ENCODE measurements around the gene TENM4. TPM values are rescaled to one million over a fixed set of nuclear protein-coding genes. Genes with fewer than 3 reads are reported as not detected.

Gene TENM4
- total RNA-seq, 1 experiment from 2014 or later = 25.0 TPM

DNA sequence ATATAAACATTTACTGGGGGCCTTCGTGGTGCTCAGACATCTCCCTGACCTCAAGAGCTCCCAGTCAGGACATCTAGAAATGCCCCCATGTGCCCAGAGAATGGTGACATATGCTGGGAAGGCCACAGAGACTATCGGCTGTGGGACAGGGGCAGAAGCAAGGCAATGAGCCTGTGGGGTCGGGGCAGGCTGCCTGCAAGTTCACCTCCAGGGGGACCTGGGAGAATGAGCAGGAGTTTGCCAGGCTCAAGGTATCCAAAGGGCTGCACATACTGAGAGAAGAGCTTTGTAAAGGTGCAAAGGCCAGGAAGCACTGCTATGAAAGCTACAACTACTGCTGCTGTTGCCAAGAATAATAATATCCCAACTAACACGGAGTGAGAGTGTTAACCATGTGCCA, 233.9 kb downstream of the TENM4 start:
- ATAC-seq (peak; percentile 91), DNase-seq (ENCODE audit: low spot score) (peak; percentile 38)
- Mint-ChIP-seq H3K9me3 (no peaks in the 10 kb centered on the region), H3K4me3 (no peak overlapping the region), H3K36me3 (no peaks in the 10 kb centered on the region), H3K27me3 (ENCODE audit: low read depth) (no peaks in the 10 kb centered on the region), H3K4me1 (no peaks in the 10 kb centered on the region), H3K27ac (no peak overlapping the region)
- TF ChIP-seq RELA (CRISPR knock-in tag; IDR thresholded peaks at IDR 0.05; ENCODE audit: borderline replicate concordance) (no peak), NFE2L1 (CRISPR knock-in tag; IDR thresholded peaks at IDR 0.05) (no peak), NFATC4 (CRISPR knock-in tag; IDR thresholded peaks at IDR 0.05) (no peak), NR2C2 (CRISPR knock-in tag; IDR thresholded peaks at IDR 0.05) (no peak), TEAD1 (CRISPR knock-in tag; IDR thresholded peaks at IDR 0.05) (no peak), GTF2I (CRISPR knock-in tag; conservative IDR thresholded peaks at IDR 0.05) (no peak), NR1H2 (CRISPR knock-in tag; IDR thresholded peaks at IDR 0.05) (no peak)
- TF ChIP-seq, protein P1, sequence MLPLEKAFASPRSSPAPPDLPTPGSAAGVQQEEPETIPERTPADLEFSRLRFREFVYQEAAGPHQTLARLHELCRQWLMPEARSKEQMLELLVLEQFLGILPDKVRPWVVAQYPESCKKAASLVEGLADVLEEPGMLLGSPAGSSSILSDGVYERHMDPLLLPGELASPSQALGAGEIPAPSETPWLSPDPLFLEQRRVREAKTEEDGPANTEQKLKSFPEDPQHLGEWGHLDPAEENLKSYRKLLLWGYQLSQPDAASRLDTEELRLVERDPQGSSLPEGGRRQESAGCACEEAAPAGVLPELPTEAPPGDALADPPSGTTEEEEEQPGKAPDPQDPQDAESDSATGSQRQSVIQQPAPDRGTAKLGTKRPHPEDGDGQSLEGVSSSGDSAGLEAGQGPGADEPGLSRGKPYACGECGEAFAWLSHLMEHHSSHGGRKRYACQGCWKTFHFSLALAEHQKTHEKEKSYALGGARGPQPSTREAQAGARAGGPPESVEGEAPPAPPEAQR (CRISPR knock-in tag; IDR thresholded peaks at IDR 0.05) = no peak
- TF ChIP-seq, protein P2, sequence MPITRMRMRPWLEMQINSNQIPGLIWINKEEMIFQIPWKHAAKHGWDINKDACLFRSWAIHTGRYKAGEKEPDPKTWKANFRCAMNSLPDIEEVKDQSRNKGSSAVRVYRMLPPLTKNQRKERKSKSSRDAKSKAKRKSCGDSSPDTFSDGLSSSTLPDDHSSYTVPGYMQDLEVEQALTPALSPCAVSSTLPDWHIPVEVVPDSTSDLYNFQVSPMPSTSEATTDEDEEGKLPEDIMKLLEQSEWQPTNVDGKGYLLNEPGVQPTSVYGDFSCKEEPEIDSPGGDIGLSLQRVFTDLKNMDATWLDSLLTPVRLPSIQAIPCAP (CRISPR knock-in tag; IDR thresholded peaks at IDR 0.05) = no peak
- TF ChIP-seq, protein P3, sequence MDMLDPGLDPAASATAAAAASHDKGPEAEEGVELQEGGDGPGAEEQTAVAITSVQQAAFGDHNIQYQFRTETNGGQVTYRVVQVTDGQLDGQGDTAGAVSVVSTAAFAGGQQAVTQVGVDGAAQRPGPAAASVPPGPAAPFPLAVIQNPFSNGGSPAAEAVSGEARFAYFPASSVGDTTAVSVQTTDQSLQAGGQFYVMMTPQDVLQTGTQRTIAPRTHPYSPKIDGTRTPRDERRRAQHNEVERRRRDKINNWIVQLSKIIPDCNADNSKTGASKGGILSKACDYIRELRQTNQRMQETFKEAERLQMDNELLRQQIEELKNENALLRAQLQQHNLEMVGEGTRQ (CRISPR knock-in tag; IDR thresholded peaks at IDR 0.05) = no peak
- ChIA-PET POLR2A (no interaction called here), CTCF (interaction anchor here (1.0 to 1.9 kb wide), 3 partner anchors 18 to 194 kb away, joined by 3 to 4 read pairs (median 4); no protein-coding TSS in a partner anchor)

DNA sequence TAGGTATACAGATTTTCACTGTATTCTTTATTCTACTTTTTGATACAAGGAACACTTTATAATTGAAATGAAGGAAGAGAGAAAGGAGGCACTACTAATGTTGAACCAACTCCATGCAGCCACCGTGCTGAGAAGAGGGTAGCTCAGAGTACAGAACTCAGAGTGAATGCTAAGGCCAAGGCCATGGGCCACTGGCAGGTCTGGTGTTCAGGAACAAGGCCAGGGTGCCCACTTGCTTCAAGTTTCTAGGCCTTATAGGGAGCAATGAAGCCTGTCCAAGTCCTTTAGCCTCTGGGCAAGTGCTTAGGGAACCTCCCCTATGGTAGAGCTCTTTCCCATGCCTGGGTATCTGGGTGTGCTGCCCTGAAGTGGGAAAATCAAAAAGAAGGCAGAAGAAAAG, 235.0 kb downstream of the TENM4 start:
- POLR2A ChIA-PET = no interaction called here
- TF ChIP-seq, protein P4, sequence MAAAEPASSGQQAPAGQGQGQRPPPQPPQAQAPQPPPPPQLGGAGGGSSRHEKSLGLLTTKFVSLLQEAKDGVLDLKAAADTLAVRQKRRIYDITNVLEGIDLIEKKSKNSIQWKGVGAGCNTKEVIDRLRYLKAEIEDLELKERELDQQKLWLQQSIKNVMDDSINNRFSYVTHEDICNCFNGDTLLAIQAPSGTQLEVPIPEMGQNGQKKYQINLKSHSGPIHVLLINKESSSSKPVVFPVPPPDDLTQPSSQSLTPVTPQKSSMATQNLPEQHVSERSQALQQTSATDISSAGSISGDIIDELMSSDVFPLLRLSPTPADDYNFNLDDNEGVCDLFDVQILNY (CRISPR knock-in tag; IDR thresholded peaks at IDR 0.05) = no peak
- TF ChIP-seq TCF7 (CRISPR knock-in tag; IDR thresholded peaks at IDR 0.05; ENCODE audit: low read depth) (no peak), ESRRA (CRISPR knock-in tag; IDR thresholded peaks at IDR 0.05; ENCODE audit: borderline replicate concordance) (no peak), ZNF423 (CRISPR knock-in tag; IDR thresholded peaks at IDR 0.05) (no peak), ZNF219 (CRISPR knock-in tag; IDR thresholded peaks at IDR 0.05; ENCODE audit: borderline replicate concordance) (no peak), ZNF317 (CRISPR knock-in tag; IDR thresholded peaks at IDR 0.05; ENCODE audit: borderline replicate concordance, low read depth) (no peak), ZNF232 (CRISPR knock-in tag; IDR thresholded peaks at IDR 0.05) (no peak)
- TF ChIP-seq, protein P3 (CRISPR knock-in tag; IDR thresholded peaks at IDR 0.05) = no peak
- Mint-ChIP-seq H3K36me3 (no peaks in the 10 kb centered on the region), H3K27ac (no peak overlapping the region), H3K4me3 (no peak overlapping the region), H3K4me1 (no peaks in the 10 kb centered on the region), H3K9me3 (no peaks in the 10 kb centered on the region), H3K27me3 (ENCODE audit: low read depth) (no peaks in the 10 kb centered on the region)
- DNase-seq (ENCODE audit: low spot score) = no peak
- CTCF ChIA-PET = no interaction called here
- no peak for ATAC-seq

DNA sequence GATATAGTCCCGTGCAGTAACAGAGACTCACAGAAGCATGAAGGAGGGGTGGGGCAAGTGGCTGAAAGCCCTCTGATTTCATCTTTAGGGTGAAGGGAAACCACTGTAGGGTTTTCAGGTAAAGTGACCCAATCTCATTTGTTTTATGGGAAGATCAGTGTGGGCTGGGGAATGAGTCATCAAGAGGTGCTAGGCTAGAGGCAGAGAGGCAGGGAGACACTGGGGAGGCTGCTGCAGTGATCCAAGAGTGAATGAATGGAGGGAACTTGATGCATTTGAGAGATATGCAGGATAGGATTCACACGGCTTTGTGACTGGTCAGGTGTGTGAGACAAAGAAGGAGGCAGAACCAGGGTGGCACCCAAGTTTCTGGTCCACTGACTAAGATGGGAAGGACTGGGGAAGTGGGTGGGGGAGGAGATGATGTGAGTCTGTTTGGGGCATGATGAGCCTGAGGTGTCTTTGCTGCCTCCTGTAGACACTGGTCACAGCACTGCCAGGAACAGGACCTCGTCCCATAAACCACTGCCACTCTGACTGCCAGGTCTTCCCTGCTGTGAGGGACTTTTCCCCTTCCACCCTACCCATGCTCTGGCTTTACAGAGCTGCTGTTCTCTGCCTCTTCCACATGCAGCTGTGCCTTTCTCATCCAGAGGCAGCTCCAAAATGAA, 239.0 kb downstream of the TENM4 start:
- POLR2A ChIA-PET = no interaction called here
- DNase-seq (ENCODE audit: low spot score) (no peak), ATAC-seq (no peak)
- CTCF ChIA-PET = no interaction called here
- H3K4me3 Mint-ChIP-seq = no peak overlapping the region
- H3K27ac Mint-ChIP-seq = no peak overlapping the region
- H3K27me3 Mint-ChIP-seq (ENCODE audit: low read depth) = no peaks in the 10 kb centered on the region
- no peaks in the 10 kb centered on the region for H3K4me1 Mint-ChIP-seq
- no peaks in the 10 kb centered on the region for H3K36me3 Mint-ChIP-seq
- H3K9me3 Mint-ChIP-seq = no peaks in the 10 kb centered on the region
- TF ChIP-seq ZNF396 (CRISPR knock-in tag; IDR thresholded peaks at IDR 0.05; ENCODE audit: borderline replicate concordance) (no peak), SMAD4 (CRISPR knock-in tag; IDR thresholded peaks at IDR 0.05) (no peak), PRRX2 (CRISPR knock-in tag; IDR thresholded peaks at IDR 0.05) (no peak), TEAD4 (CRISPR knock-in tag; IDR thresholded peaks at IDR 0.05) (no peak), TCF7 (CRISPR knock-in tag; IDR thresholded peaks at IDR 0.05; ENCODE audit: low read depth) (no peak)
- TF ChIP-seq, protein P5, sequence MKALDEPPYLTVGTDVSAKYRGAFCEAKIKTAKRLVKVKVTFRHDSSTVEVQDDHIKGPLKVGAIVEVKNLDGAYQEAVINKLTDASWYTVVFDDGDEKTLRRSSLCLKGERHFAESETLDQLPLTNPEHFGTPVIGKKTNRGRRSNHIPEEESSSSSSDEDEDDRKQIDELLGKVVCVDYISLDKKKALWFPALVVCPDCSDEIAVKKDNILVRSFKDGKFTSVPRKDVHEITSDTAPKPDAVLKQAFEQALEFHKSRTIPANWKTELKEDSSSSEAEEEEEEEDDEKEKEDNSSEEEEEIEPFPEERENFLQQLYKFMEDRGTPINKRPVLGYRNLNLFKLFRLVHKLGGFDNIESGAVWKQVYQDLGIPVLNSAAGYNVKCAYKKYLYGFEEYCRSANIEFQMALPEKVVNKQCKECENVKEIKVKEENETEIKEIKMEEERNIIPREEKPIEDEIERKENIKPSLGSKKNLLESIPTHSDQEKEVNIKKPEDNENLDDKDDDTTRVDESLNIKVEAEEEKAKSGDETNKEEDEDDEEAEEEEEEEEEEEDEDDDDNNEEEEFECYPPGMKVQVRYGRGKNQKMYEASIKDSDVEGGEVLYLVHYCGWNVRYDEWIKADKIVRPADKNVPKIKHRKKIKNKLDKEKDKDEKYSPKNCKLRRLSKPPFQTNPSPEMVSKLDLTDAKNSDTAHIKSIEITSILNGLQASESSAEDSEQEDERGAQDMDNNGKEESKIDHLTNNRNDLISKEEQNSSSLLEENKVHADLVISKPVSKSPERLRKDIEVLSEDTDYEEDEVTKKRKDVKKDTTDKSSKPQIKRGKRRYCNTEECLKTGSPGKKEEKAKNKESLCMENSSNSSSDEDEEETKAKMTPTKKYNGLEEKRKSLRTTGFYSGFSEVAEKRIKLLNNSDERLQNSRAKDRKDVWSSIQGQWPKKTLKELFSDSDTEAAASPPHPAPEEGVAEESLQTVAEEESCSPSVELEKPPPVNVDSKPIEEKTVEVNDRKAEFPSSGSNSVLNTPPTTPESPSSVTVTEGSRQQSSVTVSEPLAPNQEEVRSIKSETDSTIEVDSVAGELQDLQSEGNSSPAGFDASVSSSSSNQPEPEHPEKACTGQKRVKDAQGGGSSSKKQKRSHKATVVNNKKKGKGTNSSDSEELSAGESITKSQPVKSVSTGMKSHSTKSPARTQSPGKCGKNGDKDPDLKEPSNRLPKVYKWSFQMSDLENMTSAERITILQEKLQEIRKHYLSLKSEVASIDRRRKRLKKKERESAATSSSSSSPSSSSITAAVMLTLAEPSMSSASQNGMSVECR (CRISPR knock-in tag; IDR thresholded peaks at IDR 0.05; ENCODE audit: borderline replicate concordance) = no peak
- TF ChIP-seq, protein P6, sequence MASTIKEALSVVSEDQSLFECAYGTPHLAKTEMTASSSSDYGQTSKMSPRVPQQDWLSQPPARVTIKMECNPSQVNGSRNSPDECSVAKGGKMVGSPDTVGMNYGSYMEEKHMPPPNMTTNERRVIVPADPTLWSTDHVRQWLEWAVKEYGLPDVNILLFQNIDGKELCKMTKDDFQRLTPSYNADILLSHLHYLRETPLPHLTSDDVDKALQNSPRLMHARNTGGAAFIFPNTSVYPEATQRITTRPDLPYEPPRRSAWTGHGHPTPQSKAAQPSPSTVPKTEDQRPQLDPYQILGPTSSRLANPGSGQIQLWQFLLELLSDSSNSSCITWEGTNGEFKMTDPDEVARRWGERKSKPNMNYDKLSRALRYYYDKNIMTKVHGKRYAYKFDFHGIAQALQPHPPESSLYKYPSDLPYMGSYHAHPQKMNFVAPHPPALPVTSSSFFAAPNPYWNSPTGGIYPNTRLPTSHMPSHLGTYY (CRISPR knock-in tag; IDR thresholded peaks at IDR 0.05) = no peak

Data from WTC11 (cell line).